Measurements from ENCODE around the gene DUSP22.
"Not testable (repeated sequence)": the region's sequence is repeated elsewhere in the genome, so short reads cannot be mapped to it uniquely, and the experiment has no call there.

The DUSP22 gene

DNA sequence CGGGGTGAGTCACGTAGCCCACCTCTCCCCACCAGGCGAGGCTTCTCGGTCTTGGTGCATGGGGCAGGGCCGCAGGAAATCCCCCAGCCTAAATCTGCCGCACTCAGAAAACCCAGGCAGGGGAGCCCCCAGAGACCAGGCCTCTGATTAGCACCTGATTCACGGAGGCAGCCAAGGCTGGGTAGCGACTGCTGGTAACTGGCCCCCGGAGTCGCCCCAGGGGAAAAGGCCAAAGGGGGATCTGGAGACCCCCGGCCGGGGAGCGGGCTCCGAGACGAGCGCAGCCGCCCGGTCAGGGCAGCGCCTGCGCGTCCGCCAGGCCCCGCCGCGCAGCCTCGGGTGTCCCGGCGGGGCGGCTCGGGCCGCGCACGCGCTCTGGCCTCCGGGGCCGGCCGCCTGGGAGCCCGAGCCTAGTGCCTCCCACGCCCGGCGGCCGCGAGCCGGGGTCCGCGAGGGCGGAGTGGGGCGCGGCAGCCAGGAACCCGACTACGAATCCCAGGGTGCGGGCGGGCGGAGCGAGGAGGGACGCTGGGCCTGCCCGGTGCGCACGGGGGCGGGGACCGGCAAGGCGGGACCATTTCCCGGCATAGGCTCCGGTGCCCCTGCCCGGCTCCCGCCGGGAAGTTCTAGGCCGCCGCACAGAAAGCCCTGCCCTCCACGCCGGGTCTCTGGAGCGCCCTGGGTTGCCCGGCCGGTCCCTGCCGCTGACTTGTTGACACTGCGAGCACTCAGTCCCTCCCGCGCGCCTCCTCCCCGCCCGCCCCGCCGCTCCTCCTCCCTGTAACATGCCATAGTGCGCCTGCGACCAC is at the start of gene DUSP22:
Gene DUSP22, plus strand, starts transcription at position 791 of the 809 bp plus-strand sequence. CDS start 53 bp downstream, outside the sequence.
- peak; percentile 83 for DNase-seq (ENCODE audit: low spot score)

DNA sequence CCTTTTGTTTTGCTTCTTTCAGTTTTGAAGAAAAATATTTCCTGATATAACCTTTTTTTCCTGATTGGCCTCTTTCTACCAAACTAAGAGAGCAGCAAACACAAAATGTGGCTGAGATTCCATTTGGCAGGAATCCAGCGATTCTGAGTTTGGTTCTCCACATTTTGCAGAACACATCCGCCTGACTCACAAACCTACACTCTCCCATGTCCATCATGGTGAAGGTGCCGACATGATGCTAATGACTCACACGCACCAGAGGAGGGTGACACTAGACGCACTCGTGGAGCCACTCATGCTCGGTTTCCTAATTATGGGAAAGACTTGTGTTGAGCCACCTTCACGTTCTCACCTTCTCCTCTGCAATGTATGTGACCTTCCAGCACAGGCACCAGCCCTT is 45.9 kb upstream of the DUSP22 start:
- DNase-seq (ENCODE audit: low spot score): no peak

DNA sequence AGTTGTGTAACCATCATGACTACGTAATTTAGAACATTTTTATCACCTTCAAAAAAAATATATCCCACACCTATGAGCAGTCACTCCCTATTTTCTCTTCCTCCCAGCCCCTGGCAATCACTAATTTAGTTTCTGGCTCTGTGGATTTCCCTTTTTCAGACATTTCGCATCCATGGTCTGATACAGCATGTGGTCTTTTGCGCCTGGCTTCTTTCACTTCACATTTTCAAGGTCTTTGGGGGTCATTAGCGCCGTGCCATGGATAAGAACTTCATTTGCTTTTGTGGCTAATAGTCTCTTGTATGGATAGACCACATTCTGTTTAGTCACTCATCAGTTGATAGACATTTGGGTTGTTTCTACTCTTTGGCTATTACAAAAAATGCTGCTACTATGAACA is 44.9 kb upstream of the DUSP22 start:
- DNase-seq (ENCODE audit: low spot score): no peak

- DNase-seq (ENCODE audit: low spot score): not testable (repeated sequence)
Measured at GRCh38 chr6:248046-248445, 44.2 kb upstream of the DUSP22 start.

GRCh38 chr6:250676-251075 is 41.6 kb upstream of the DUSP22 start:
- no peak for DNase-seq (ENCODE audit: low spot score)

GRCh38 chr6:251920-252319 is 40.4 kb upstream of the DUSP22 start:
- no peak for DNase-seq (ENCODE audit: low spot score)

- no peak for DNase-seq (ENCODE audit: low spot score)
Measured at GRCh38 chr6:252775-253535, 39.3 kb upstream of the DUSP22 start.

GRCh38 chr6:254016-254415 is 38.3 kb upstream of the DUSP22 start:
- no peak for DNase-seq (ENCODE audit: low spot score)

- DNase-seq (ENCODE audit: low spot score): no peak
Measured at GRCh38 chr6:255041-255750, 37.1 kb upstream of the DUSP22 start.

DNA sequence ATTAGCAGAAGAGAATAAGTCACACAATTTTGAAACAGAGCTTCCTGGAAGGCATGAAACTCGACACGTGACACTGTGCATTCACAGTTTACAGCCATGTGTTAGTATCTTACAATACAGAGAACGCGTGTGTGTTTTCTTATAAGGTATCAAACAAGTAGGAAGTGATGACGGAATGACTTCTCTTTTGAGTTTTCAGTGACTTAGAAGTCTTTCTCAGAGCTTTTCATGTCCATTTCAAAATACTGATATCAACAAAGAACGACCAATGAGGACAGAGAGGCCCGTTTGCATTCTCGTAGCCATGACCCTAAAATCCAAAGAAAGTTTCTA is 36.6 kb upstream of the DUSP22 start:
- no peak for DNase-seq (ENCODE audit: low spot score)

DNA sequence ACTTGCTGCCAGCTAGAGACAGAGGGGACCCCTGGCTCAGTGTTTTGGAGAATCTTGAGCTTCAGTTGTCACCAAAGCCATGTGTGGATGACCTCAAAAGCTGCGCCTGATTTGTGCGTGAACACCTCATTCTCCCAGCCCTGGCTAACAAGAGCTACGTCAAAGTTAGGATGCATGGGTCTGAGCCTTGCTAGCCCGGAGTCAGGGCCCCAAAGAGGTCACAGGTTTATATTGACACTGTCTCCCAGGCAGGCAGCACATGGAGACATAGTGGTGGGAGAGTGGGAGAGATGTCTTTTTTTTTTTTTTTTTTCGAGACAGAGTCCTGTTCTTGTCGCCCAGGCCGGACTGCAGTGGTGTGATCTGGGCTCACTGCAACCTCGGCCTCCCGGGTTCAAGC is 36.1 kb upstream of the DUSP22 start:
- DNase-seq (ENCODE audit: low spot score): no peak

- no peak for DNase-seq (ENCODE audit: low spot score)
Measured at GRCh38 chr6:257031-257725, 35.1 kb upstream of the DUSP22 start.

- DNase-seq (ENCODE audit: low spot score): no peak
Measured at GRCh38 chr6:257774-258173, 34.5 kb upstream of the DUSP22 start.

GRCh38 chr6:259316-259715 is 33.0 kb upstream of the DUSP22 start:
- DNase-seq (ENCODE audit: low spot score): no peak

GRCh38 chr6:259901-260508 is 32.3 kb upstream of the DUSP22 start:
- DNase-seq (ENCODE audit: low spot score): no peak

DNA sequence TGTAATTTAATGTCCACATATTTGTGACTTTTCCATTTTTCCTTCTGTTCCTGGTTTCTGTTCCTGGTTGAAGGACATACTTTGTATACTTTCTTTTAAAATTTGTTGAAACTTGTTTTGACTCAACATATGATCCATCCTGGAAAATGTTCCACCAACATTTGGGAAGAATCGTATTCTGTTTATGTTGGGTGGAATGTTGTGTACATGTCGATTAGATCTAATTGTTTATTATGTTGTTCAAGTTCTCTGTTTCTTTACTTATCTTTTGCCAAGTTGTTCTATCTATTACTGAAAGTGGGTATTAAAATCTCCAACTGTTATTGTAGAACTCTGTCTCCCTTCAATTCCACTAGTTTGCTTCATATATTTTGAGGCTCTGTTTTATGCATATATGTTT is 27.7 kb upstream of the DUSP22 start:
- DNase-seq (ENCODE audit: low spot score): no peak

DNA sequence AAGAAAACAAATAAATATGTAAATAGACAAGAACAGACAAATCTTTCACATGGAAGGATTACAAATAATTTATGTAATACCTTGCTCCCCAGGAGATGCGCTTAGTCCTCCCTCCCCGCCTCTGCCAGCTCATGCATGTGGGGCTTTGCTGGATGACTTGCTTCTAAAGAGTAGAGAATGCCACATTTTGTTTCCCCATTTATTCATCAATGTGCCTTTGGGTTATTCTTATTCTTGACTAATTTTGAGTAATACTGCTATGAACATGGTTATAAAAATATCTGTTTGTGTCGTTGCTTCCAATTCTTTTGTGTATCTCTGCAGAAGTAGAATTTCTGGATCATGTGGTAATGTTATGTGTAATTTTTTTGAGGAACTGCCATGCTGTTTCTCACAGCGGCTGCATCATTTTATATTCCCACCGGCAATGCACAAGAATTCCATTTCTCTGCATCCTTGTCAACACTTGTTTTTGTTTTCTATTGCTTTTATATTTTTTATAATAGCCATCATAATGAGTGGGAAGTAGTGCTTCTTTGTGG is 23.8 kb upstream of the DUSP22 start:
- DNase-seq (ENCODE audit: low spot score): no peak

- DNase-seq (ENCODE audit: low spot score): no peak
Measured at GRCh38 chr6:273551-274058, 18.7 kb upstream of the DUSP22 start.

GRCh38 chr6:277746-278145 is 14.5 kb upstream of the DUSP22 start:
- DNase-seq (ENCODE audit: low spot score): no peak

DNA sequence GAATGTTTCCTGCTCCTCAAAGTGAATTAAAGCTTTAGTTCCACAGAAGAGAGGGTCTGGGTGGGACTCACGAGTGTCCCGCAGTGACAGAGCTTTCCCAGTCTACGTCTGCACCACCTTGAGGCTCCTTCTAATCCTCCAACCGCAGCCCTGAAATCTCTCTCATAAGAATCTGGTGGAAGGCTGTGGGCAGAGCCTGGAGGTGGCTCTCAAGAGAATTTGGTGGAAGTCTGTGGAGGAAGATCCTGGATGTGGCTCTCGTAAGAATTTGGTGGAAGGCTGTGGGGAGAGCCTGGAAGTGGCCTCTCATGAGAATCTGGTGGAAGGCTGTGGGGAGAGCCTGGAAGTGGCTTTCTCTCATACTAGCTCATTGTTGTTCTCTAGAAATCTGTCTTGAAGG is 13.8 kb upstream of the DUSP22 start:
- DNase-seq (ENCODE audit: low spot score): no peak

- DNase-seq (ENCODE audit: low spot score): no peak
Measured at GRCh38 chr6:279341-280029, 12.8 kb upstream of the DUSP22 start.

All from globus pallidus (tissue), 1 donor.